OCI-M2 (cell line): Measurements from ENCODE around the gene LCN6.
A peak's percentile ranks its signal among the peaks of the same experiment; 100 is the strongest.
"Not testable (repeated sequence)": the region's sequence is repeated elsewhere in the genome, so short reads cannot be mapped to it uniquely, and the experiment has no call there.

Source experiments
- DNase-seq: peaks from one replicate; lab custom pipeline; 2025; ENCODE audit not compliant: unreplicated experiment; lab: John Stamatoyannopoulos, UW

The LCN6 gene

GRCh38 chr9:136748201-136748600, at the start of gene LCN6:
Gene LCN6 (minus strand): TSS chr9:136748525. CDS start chr9:136748483, 42 bp downstream.
- no peak for DNase-seq

- DNase-seq, result not testable (repeated sequence)
These were observed 48.5 kb upstream of the LCN6 start for GRCh38 chr9:136796775-136797347.

GRCh38 chr9:136796238-136796774, 48.0 kb upstream of the LCN6 start, which contains the start of gene CCDC183:
Gene CCDC183 (plus strand): TSS chr9:136796338. CDS start chr9:136796398, 60 bp downstream.
- DNase-seq, result no peak

GRCh38 chr9:136795000-136795348, 46.6 kb upstream of the LCN6 start:
- no peak for DNase-seq

- no peak for DNase-seq
These were observed 46.1 kb upstream of the LCN6 start for GRCh38 chr9:136794281-136794999.

- no peak for DNase-seq
These were observed 45.0 kb upstream of the LCN6 start for GRCh38 chr9:136793086-136793946.

GRCh38 chr9:136792321-136793085, 44.2 kb upstream of the LCN6 start:
- DNase-seq, result no peak

GRCh38 chr9:136791516-136792276, 43.4 kb upstream of the LCN6 start:
- peak; percentile 21 for DNase-seq

GRCh38 chr9:136790640-136791515, 42.6 kb upstream of the LCN6 start, which contains the start of gene TMEM141:
Gene TMEM141 (plus strand): TSS chr9:136791344. CDS start chr9:136791371, 27 bp downstream.
- DNase-seq, result peak; percentile 90

- DNase-seq, result no peak
These were observed 41.2 kb upstream of the LCN6 start for GRCh38 chr9:136789523-136789937.

- not testable (repeated sequence) for DNase-seq
These were observed 40.6 kb upstream of the LCN6 start for GRCh38 chr9:136788644-136789522.

GRCh38 chr9:136787690-136788400, 39.5 kb upstream of the LCN6 start:
- peak; percentile 29 for DNase-seq

GRCh38 chr9:136786983-136787382, 38.7 kb upstream of the LCN6 start:
- not testable (repeated sequence) for DNase-seq

GRCh38 chr9:136786451-136786850, 38.1 kb upstream of the LCN6 start:
- DNase-seq, result no peak

- DNase-seq, result not testable (repeated sequence)
These were observed 37.4 kb upstream of the LCN6 start for GRCh38 chr9:136785565-136786355.

- DNase-seq, result peak; percentile 34
These were observed 36.7 kb upstream of the LCN6 start for GRCh38 chr9:136784997-136785361.
